NCI-H1436 treated with DMSO at 0.1 percent for 48 hours (cell line): ENCODE data around the gene RAD51B.
"Not testable (repeated sequence)": the region's sequence is repeated elsewhere in the genome, so short reads cannot be mapped to it uniquely, and the experiment has no call there.

Experiments
- DNase-seq: peaks from one replicate; lab custom pipeline; 2025; lab: John Stamatoyannopoulos, UW

Gene RAD51B

DNA sequence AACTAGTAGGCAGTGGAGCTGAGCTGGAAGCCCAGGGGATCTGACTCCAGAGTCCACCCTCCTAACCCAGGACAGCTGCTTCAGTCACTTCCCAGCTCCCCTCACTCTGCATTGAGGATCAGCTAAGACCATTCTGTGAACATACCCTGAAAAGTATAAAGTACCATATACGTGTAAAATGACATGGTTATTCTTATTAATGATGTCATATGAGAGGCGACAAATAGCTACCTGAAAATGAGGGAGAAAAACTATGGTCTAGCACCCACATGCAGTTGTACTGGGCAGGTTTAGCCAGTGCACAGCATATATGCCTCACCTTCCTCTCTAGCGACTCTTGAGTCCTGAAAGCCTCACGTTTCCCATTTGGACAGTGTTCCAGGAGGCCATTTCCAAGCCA, 461.9 kb downstream of the RAD51B start:
- no peak for DNase-seq

DNA sequence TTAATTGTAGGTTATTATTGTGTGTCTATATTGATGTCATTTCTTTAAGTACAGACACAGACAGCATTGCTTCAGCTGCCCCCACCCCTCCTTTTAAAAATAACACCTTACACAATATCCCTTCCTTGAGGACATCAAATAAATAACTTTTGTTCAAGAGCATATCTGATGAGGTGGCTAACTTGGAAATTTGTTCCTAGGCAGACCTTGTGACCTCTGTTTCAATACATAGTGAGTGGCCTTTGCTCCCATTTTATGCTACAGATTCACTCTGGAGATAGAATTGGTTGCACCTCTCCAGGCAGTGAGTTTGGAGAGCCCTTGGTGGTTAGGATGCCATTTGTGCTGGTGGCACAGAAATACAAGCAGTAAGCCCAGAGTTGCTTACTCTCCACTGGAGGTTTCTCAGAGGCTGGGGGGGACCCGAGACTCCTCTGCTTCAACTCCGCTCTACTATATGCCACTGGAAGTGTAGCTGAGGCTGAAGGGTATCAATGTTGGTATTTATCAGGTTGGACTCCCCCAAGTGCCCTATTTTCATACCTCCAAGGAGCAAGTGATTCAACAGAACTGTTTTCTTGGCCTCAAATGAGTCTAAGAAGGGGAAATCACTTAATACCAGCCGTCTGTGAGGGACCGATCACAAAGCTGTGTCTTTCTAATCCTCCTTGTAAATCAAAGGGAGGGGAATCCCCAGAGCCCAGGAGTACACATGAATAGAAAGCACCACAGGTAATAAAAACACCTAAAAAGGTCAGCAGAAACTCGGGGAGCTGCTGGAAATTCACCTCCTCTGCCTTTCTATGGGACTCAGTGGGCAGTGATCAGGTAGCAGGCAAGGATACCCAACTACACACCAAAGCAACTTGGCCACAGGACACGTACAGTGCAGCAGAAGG, 463.1 kb downstream of the RAD51B start:
- no peak for DNase-seq

- DNase-seq = no peak
These were observed 464.0 kb downstream of the RAD51B start for GRCh38 chr14:68283378-68284123.

DNA sequence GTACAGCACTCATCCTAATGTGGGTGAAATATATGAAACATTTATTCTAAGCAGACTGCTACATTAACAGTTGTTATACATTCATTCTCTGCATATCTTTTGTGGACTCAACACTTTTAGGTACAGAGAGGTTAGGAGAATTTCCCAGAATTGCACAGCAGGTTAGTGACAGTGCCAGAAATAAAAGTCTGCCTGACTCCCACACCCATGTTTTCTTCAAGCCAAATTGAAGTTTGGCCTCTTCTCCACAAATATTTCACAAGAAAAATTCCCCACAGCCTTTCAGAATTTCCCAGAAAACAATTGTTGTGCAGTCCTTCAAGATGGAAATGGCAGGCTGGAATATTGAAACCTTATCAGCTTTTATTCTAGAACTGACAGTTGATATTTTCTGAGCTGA, 464.8 kb downstream of the RAD51B start:
- DNase-seq = no peak

- DNase-seq = no peak
These were observed 465.3 kb downstream of the RAD51B start for GRCh38 chr14:68284834-68285233.

DNA sequence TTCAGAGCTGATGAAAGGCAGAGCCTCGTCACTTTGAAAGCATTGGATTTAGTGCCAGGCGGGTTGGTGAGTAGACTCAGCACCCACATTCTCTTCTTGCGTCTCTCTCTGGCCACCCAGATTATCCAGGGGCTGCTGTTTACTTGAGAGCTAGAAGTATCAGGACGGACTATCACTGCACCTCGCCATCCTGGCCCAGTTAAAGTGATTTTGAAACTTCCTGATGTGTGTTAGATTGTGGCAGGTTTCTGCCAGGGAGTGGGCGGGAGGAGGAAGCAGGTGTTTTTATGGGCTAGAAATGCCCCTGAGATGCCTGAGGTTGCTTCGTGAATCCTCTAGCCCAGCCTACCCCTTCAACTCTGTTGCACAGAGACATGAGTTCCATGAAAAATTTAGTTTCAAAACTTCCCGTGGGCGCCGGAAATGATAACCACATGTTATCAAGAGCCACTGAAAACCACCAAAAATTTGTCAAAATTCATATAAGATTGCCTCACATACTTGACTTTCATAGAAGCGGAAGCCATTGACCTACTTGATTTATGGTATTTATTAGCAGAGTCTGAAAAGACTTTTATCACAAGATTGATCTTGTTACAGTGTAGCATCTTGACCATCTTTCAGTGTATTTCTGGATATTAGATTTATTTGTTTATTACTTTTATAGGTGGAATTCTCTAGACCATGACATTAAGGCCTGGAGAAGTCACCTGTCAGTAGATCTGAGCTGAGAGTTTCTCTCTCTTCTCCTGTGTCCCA, 466.0 kb downstream of the RAD51B start:
- no peak for DNase-seq

GRCh38 chr14:68286667-68287066, 467.1 kb downstream of the RAD51B start:
- DNase-seq = no peak

GRCh38 chr14:68289452-68289851, 469.9 kb downstream of the RAD51B start:
- not testable (repeated sequence) for DNase-seq

DNA sequence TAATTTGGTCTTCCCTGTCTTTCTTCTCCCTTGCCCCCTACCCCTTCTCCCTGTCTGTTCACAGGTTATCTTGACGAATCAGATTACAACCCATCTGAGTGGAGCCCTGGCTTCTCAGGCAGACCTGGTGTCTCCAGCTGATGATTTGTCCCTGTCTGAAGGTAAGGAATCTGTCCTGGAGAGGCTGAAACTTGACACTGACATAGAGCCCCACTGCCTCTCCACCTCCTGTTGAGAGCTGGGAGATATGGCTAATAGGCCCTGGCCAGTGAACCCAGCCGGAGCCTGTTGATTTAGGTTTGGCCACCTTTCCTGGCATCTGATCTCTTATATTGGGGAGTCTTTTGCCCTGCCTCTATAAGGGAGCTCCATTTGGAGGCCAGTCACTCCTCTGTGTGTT, 472.2 kb downstream of the RAD51B start:
- DNase-seq = no peak

GRCh38 chr14:68292441-68293215, 473.0 kb downstream of the RAD51B start:
- no peak for DNase-seq

GRCh38 chr14:68293404-68293803, 473.8 kb downstream of the RAD51B start:
- DNase-seq = no peak

DNA sequence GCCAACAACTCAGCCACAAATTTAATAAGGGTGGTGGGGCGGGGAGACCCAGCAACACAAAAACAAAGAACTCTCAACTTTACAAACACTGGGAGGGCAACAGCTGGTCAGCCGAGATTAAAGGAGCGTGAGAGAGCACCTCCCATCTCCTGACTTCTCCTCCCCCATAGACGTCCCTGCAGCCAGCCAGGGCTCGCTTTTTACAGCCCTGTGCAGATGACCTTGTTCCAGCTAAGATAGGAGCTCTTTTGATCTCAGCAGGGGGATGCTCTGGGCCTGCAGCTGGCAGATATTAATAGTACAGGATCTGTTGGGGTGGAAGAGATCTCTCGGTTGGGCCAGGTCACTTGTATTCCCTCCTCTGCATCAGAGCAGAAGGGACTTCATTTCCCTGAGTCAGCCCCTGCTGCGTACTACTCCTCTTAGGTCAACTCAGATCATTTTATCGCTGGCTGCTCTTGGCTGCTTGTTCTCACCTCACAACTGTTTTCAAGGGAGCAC, 475.8 kb downstream of the RAD51B start:
- no peak for DNase-seq

- DNase-seq = no peak
These were observed 477.5 kb downstream of the RAD51B start for GRCh38 chr14:68297039-68297438.

GRCh38 chr14:68297876-68298468, 478.4 kb downstream of the RAD51B start:
- no peak for DNase-seq

DNA sequence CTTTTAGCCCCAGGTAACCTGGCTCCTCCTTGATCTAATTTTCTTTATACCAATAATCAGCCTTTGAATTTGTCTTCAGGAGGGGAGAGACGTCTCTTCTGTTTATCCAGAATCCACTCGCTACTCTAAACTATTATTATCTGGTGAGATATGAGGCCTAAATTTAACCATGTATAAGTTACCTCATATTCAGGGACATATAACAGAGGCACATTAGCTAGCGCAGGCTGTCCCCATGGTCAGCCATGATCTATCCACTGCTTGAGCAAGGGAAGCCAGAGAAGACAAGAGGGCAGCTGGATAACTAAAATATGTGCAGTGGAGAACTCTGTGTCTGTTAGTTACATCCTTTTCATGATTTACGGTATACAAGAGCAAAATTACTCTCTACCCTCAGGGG, 481.0 kb downstream of the RAD51B start:
- no peak for DNase-seq

- no peak for DNase-seq
These were observed 481.6 kb downstream of the RAD51B start for GRCh38 chr14:68301219-68301618.

DNA sequence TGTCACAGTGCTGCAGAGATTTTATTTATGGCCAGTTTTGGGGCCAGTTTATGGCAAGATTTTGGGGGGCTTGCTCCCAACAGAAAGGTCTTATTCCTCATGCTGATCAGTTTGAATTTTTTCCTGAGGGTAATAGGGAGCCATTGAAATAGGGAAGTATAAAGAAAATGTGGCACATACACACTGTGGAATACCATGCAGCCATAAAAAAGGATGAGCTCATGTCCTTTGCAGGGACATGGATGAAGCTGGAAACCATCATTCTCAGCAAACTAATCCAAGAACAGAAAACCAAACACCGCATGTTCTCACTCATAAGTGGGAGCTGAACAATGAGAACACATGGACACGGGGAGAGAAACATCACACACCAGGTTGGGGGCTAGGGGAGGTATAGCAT, 483.4 kb downstream of the RAD51B start:
- DNase-seq = not testable (repeated sequence)

DNA sequence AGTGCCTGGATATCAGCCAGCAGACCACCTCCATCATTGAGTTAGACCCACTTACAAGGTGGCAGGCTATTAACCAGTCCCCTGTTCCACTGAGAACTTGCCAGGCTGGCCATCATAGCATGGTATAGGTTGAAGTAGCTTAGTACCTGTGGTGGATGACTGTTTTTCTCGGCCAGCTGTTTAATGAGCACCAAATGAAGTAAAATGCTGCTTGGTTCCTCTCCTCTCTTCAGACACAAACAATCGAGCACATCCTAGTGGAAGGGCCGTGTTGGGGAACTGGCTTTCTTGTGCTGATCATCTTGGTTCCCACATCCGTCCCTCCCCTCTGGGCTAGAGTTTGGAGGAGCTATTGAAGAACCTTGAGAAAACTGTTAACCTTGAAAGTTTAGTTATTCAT, 486.2 kb downstream of the RAD51B start:
- no peak for DNase-seq

GRCh38 chr14:68306265-68306933, 486.8 kb downstream of the RAD51B start:
- no peak for DNase-seq

DNA sequence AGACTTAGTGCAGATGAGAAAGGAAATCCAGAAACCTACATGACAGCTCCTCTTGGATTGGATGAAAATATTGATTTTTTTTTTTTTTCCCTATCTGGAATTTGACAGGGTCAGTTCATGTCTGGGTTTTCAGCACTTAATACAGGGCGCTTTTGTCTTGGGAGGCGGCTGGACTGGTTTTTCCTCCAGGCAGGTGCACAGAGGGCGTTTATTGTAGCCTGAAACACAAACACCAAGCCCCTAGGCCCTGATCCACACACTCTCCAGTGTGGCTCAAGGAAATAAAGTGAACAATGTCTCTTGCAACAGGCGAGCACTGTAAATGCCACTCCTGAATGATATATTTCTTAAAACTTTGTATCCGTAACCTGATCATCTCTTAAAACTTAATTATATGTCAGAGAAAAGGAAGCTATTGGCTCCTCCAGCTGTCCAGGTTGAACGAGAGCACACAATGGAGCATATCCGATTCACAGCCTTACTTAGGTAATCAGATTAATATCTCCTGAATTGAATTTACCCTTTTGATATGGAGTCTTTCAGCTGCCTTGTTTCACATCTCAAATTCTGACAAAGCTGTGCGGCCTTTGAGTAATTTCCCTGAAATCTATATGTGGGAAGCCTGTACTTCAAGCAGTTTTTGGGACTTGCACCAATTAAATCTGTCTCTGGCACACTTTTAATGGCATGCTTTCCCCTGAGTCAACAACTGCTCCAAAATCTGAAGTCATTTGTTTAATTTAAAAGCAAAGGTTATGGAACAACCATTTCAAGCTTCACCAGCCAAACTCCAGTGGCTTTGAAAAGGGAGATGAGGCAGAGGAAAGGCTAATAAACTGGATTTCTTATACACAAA, 487.6 kb downstream of the RAD51B start:
- DNase-seq = peak; percentile 60
